ENCODE data around the gene NEUROD6. TPM values are rescaled to one million over a fixed set of nuclear protein-coding genes. Genes with fewer than 3 reads are reported as not detected.

The NEUROD6 gene
- total RNA-seq, 4 donors from 2014 or later, result not detected

GRCh38 chr7:31314781-31315180 is 25.7 kb downstream of the NEUROD6 start:
- 74 to 84% methylated on average over 4 of the region's 4 CpGs for WGBS, 2 donors
- H3K27ac ChIP-seq, result no peak overlapping the region
- H3K4me3 ChIP-seq, result no peak overlapping the region
- TF ChIP-seq POLR2A (IDR thresholded peaks at IDR 0.05), result no peak
- H3K9me3 ChIP-seq, result no peaks in the 10 kb centered on the region
- H3K4me1 ChIP-seq, result no peaks in the 10 kb centered on the region
- H3K27me3 ChIP-seq, result no peaks in the 10 kb centered on the region
- no peaks in the 10 kb centered on the region for H3K36me3 ChIP-seq
- DNase-seq (ENCODE audit: low spot score in 2 of 2), result no peak

GRCh38 chr7:31312889-31313288 is 27.6 kb downstream of the NEUROD6 start:
- WGBS, 2 donors, result 83 to 92% methylated on average over 7 of the region's 7 CpGs
- Histone ChIP-seq H3K4me3 (no peak overlapping the region), H3K27me3 (no peaks in the 10 kb centered on the region), H3K27ac (no peak overlapping the region), H3K4me1 (no peaks in the 10 kb centered on the region), H3K36me3 (no peaks in the 10 kb centered on the region), H3K9me3 (no peaks in the 10 kb centered on the region)
- no peak for TF ChIP-seq EP300 (IDR thresholded peaks at IDR 0.05)
- no peak for TF ChIP-seq CTCF (IDR thresholded peaks at IDR 0.05)
- TF ChIP-seq POLR2A (IDR thresholded peaks at IDR 0.05), result no peak
- no peak for DNase-seq (ENCODE audit: low spot score in 2 of 2)

- 26 to 32% methylated on average over 6 of the region's 6 CpGs for WGBS, 2 donors
- H3K27ac ChIP-seq, result no peak overlapping the region
- H3K4me1 ChIP-seq, result no peaks in the 10 kb centered on the region
- H3K36me3 ChIP-seq, result no peaks in the 10 kb centered on the region
- H3K4me3 ChIP-seq, result no peak overlapping the region
- no peaks in the 10 kb centered on the region for H3K27me3 ChIP-seq
- H3K9me3 ChIP-seq, result no peaks in the 10 kb centered on the region
- no peak for TF ChIP-seq POLR2A (IDR thresholded peaks at IDR 0.05)
- no peak for TF ChIP-seq CTCF (IDR thresholded peaks at IDR 0.05)
- no peak for TF ChIP-seq EP300 (IDR thresholded peaks at IDR 0.05)
- DNase-seq (ENCODE audit: low spot score in 2 of 2), result no peak
Measured at GRCh38 chr7:31311552-31311951, 29.0 kb downstream of the NEUROD6 start.

GRCh38 chr7:31310321-31310935 is 30.1 kb downstream of the NEUROD6 start:
- H3K36me3 ChIP-seq, result no peaks in the 10 kb centered on the region
- 40 to 42% methylated on average over 4 of the region's 4 CpGs for WGBS, 2 donors
- H3K4me3 ChIP-seq, result no peak overlapping the region
- TF ChIP-seq EP300 (IDR thresholded peaks at IDR 0.05) (no peak), POLR2A (IDR thresholded peaks at IDR 0.05) (no peak), CTCF (IDR thresholded peaks at IDR 0.05) (no peak)
- H3K27me3 ChIP-seq, result no peaks in the 10 kb centered on the region
- H3K27ac ChIP-seq, result no peak overlapping the region
- no peaks in the 10 kb centered on the region for H3K4me1 ChIP-seq
- no peaks in the 10 kb centered on the region for H3K9me3 ChIP-seq
- no peak for DNase-seq (ENCODE audit: low spot score in 2 of 2)

GRCh38 chr7:31309407-31309806 is 31.1 kb downstream of the NEUROD6 start:
- H3K36me3 ChIP-seq, result no peaks in the 10 kb centered on the region
- H3K9me3 ChIP-seq, result no peaks in the 10 kb centered on the region
- no peak for DNase-seq (ENCODE audit: low spot score in 2 of 2)
- H3K4me3 ChIP-seq, result no peak overlapping the region
- WGBS, 2 donors, result 56 to 76% methylated on average over 4 of the region's 4 CpGs
- H3K4me1 ChIP-seq, result no peaks in the 10 kb centered on the region
- no peaks in the 10 kb centered on the region for H3K27me3 ChIP-seq
- TF ChIP-seq POLR2A (IDR thresholded peaks at IDR 0.05) (no peak), EP300 (IDR thresholded peaks at IDR 0.05) (no peak), CTCF (IDR thresholded peaks at IDR 0.05) (no peak)
- H3K27ac ChIP-seq, result no peak overlapping the region

- no peak for DNase-seq (ENCODE audit: low spot score in 2 of 2)
- Histone ChIP-seq H3K27me3 (no peaks in the 10 kb centered on the region), H3K36me3 (no peaks in the 10 kb centered on the region), H3K4me1 (no peaks in the 10 kb centered on the region), H3K4me3 (no peak overlapping the region), H3K9me3 (no peaks in the 10 kb centered on the region), H3K27ac (no peak overlapping the region)
- TF ChIP-seq CTCF (IDR thresholded peaks at IDR 0.05), result no peak
- TF ChIP-seq EP300 (IDR thresholded peaks at IDR 0.05), result no peak
- no peak for TF ChIP-seq POLR2A (IDR thresholded peaks at IDR 0.05)
- 87 to 98% methylated on average over 5 of the region's 5 CpGs for WGBS, 2 donors
Measured at GRCh38 chr7:31308652-31309051, 31.9 kb downstream of the NEUROD6 start.

Data from tibial nerve (tissue), 4 donors.